Measurements from ENCODE around the gene GBX2.

- TF ChIP-seq EZH2 (IDR thresholded peaks at IDR 0.05; ENCODE audit: borderline replicate concordance, low read depth, low read length, severe bottlenecking) (no peak), CTCF (IDR thresholded peaks at IDR 0.05; ENCODE audit: borderline replicate concordance, extremely low read depth, low read length, poor library complexity, severe bottlenecking) (no peak)
These were observed 2.5 kb upstream of the GBX2 start for GRCh38 chr2:236170590-236171165.

Data from DND-41 (cell line).